Measurements from ENCODE around the gene PTCRA.
"Not testable (repeated sequence)": the region's sequence is repeated elsewhere in the genome, so short reads cannot be mapped to it uniquely, and the experiment has no call there.

- not testable (repeated sequence) for TF ChIP-seq CTCF, POLR2AphosphoS5 (IDR thresholded peaks at IDR 0.05)
Measured at GRCh38 chr6:42888201-42888600, 27.7 kb upstream of the PTCRA start.

All from stomach (tissue), 4 donors.